Suppressor macrophage (primary cell): ENCODE results near the gene FAM83E.

Experiments
- DNase-seq, 4 experiments: peaks; one replicate each; pipeline ENCODE4 v3.0.0-alpha.2; 2020 to 2022

The FAM83E gene

DNA sequence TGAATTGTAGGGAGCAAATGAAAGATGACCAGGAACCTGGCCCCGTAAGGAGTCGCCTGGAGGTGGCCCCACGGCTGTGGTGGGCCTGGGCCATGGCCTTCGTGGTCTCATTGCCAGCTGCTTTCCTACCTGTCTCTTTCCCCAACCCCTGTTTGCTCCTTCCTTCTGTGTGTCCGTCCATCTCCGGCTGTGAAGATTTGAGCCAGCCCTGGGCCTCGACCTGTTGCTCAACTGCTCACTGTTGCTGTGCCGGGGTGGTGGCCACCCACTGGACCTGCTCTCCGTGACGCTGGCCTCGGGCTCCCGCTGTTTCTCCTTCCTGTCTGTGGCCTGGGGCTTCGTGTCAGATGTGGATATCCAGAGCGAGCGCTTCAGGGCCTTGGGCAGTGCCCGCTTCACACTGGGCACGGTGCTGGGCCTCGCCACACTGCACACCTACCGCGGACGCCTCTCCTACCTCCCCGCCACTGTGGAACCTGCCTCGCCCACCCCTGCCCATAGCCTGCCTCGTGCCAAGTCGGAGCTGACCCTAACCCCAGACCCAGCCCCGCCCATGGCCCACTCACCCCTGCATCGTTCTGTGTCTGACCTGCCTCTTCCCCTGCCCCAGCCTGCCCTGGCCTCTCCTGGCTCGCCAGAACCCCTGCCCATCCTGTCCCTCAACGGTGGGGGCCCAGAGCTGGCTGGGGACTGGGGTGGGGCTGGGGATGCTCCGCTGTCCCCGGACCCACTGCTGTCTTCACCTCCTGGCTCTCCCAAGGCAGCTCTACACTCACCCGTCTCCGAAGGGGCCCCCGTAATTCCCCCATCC, 13.8 kb upstream of the FAM83E start:
- peak in 1 of 4 experiments; percentile 45 for DNase-seq

DNA sequence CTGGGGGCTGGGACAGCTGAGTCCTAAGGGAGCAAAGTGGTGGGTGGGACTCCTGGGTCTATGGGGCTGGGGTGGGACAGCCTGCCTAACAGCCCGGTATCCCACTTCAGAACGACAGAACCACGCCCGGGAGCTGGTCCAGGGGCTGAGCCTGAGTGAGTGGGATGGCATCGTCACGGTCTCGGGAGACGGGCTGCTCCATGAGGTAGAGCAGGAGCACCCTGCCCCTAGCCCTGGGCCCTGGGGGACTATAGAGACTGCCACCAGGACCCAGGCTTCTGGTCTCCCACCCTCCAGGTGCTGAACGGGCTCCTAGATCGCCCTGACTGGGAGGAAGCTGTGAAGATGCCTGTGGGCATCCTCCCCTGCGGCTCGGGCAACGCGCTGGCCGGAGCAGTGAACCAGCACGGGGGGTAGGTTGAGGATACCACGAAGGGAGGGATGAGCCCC, 13.0 kb upstream of the FAM83E start:
- no peak for DNase-seq

GRCh38 chr19:48627201-48627864, 12.5 kb upstream of the FAM83E start:
- DNase-seq, result no peak

DNA sequence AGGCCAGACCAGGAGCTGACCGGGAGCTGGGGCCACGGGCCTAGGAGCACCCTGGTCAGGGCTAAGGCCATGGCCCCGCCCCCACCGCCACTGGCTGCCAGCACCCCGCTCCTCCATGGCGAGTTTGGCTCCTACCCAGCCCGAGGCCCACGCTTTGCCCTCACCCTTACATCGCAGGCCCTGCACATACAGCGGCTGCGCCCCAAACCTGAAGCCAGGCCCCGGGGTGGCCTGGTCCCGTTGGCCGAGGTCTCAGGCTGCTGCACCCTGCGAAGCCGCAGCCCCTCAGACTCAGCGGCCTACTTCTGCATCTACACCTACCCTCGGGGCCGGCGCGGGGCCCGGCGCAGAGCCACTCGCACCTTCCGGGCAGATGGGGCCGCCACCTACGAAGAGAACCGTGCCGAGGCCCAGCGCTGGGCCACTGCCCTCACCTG, 11.0 kb upstream of the FAM83E start:
- no peak for DNase-seq

- no peak for DNase-seq
Observed at GRCh38 chr19:48624791-48625723, 10.2 kb upstream of the FAM83E start.

DNA sequence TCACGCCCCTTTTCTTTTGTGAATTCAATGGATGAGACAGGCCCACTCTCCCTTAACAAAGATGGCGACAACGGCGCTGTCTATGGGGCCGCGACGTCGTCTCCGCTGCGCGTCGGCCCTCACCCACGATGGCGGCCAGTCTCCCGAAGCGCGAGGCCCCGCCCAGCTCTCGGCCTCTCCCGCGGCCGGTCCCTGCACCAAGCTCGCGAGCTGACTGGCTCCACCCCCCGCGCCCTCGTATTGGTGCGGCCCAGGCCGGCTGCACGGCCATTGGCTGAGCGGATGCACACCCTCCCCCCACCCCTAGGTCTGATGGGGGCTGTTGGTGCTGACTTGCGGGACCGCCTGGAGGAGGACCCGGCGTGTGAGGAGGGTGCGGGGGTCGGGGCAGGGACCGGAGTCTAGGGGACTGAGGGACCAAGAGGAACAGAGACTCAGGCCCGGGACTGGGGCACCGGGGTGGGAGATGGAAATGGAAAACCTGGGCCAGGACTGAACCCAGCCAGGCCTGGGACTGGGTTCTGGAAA, 9.3 kb upstream of the FAM83E start:
- peak; percentile 89 to 96 (median 92) for DNase-seq

- DNase-seq, result no peak
Observed at GRCh38 chr19:48623556-48624066, 8.7 kb upstream of the FAM83E start.

- DNase-seq, result peak in 2 of 4 experiments; percentile 31 to 32
Observed at GRCh38 chr19:48619692-48620585, 5.1 kb upstream of the FAM83E start.

DNA sequence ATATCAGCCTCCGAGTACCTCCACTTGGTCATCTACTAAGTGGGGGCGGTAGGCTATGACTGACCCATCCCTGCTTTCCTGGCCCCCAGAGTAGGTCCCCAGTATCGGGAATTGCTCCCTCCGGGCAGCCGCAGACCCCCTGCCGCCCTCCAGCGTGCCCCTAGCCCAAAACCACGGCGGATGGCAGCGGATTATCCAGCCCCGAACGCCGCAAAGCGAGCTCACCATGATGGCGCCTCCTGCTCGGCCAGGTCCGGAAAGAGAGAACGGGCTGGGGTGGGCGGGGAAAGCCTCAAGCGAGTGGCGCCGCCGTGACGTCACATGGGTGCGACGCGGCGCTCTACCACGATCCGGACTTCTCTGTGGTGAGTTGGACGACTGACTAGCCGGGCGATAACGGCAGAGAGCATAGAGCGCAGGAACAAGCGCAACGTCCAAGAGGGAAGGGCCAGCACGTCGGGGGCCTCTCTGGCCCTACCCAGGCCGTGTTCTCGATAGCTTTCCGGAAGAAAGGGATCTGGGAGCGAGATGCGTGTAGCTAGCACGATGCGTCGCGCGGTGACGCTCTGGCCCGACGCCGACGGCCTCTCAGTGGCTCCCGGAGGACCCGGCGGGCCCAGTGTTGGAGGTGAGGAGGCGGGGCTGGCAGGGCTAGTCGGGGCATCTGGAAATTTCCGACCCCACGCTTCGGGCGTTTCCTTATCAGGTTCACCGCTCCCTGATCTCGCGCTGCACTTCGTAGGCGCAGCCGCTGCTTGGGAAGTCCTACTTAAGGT, 4.2 kb upstream of the FAM83E start, which contains the start of the genes RPL18 and SPHK2:
TSS of gene RPL18 (minus strand) at position 263 of the 776 bp plus-strand sequence. CDS start at position 228, 35 bp downstream.
TSS of gene SPHK2 (plus strand) at position 591 of the 776 bp plus-strand sequence. CDS start 1,009 bp downstream, outside the sequence.
- peak; percentile 99 for DNase-seq

DNA sequence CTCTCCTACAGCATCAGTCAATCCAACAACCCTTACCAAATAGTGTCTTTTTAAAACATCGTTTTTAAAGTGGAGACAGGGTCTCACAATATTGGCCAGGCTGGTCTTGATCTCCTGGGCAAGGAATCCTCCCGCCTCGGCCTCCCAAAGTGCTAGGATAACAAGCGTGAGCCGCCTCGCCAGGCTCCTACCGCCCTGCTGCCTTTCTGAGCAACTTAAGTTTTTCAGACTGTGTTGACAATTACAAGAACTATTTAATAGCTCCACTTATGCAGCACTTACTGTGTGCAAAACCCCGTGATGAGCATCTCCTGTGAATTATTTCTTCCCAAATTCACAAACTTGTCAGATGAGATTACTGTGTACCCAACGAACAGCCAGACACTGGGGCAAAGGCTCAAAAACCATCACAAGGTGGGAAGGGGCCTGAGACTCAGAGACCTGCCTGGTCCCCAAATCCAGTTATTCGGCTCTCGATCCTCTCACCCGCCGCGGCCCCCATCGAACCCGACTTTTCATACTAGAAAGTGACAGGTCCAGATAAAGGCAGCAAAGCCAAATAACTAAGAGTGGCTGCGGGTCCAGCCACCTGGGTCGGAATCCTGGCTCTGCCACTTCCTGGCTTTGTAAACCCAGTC, 3.5 kb upstream of the FAM83E start:
- peak in 1 of 4 experiments; percentile 35 for DNase-seq

- no peak for DNase-seq
Observed at GRCh38 chr19:48617146-48617937, 2.5 kb upstream of the FAM83E start.

GRCh38 chr19:48616491-48617056, 1.7 kb upstream of the FAM83E start:
- DNase-seq, result no peak

GRCh38 chr19:48616041-48616436, 1.2 kb upstream of the FAM83E start:
- no peak for DNase-seq

DNA sequence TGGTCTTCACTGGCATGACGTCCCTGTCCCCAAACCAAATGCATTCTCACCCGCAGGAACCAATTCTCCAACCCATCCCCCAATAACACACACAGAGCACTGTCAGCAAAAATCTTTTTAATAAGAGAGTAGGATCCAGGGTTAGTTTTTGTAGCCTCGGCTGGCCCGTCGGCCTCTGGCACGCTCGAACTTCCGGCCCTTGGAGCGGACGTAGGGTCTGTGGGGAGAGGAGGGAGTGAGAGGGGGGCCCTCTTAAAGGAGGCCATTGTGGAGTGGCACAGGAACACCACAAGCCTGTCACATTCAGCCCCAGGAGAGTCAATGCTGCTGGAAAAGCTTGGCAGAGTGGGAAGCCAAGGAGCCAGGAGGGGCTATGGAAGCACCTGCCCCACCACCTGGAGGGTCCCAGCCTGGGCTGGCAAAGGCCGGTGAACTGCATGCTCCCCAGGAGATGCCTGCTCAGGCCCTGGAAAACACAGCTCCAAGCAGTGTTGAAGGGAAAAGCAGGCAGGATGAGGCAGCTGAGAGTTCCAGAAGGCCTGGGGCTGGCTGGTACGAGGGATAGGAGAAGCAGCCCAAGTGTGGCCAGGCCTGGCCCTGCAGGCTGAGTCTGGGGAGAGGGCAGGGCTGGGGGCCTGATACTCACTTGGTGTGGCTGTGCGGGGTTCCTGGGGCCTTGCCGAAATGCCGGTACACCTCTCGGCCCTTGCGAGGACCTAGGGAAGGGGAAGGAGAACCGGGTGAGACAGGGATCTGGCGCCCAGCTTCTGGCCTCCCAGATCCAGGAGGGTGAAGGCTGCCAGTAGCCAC, 560 bp upstream of the FAM83E start:
- no peak for DNase-seq

DNA sequence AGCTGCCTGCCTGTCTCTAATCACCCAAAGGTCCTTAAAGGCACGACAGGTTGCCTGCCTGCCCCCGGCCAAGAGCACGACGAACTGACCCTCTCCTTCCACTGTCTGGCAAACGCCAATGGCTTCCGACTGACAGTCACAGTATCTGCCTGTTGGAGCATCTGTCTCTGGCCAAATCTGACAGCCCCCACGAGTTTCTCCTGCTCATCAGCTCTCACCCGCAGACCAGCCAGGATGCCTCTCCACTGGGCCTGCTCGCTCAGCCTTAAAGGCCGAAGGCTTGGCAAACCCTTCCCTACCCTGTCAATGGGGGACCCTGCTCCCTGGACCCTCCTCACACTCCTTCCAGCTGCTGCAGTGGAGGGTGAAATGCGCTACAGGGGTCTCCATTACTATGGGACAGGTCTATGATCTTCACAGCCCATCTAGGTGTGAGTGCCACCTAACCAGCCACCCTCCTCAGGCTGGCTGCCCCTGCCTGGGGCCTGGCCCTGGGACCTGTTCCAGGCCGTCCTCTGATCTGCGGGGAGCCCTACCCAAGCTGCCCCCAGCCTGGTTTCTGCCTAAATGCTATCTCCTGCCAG, 932 bp downstream of the FAM83E start:
- DNase-seq, result no peak

- no peak for DNase-seq
Observed at GRCh38 chr19:48613024-48613851, 1.6 kb downstream of the FAM83E start.
